C4-2B (cell line): ENCODE results near the gene NMRAL1.

Source experiments
- ZFX ChIP-seq: fragments of 450-650 bp; IDR thresholded peaks from 2 replicates; pipeline ENCODE4 v1.6.1; 2017
- TF ChIP-seq, protein P1 (sequence below): fragments of 450-650 bp; conservative IDR thresholded peaks from 2 replicates; pipeline ENCODE4 v1.5.1; 2017; ENCODE audit warnings: mild to moderate bottlenecking

DNA sequence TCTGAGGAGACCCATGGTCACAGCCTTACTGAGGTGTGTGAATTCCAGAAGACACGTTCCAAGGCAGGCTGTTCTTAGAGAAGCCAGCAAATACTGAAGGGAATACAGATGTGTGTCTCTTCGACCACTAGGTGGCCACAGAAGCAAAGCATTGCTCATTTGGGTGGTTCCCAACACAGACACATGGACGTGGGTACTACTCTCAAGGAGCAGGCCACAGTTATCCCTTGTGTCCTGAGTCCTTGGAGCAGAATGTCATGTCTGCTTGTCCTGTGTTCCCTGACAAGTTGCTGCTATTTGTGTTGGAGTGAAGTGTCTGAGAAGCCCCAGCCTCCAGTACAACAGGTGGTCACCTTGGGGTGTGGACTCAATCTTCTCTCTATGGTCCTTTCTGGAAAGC is 32.0 kb upstream of the NMRAL1 start:
- TF ChIP-seq, protein P1, sequence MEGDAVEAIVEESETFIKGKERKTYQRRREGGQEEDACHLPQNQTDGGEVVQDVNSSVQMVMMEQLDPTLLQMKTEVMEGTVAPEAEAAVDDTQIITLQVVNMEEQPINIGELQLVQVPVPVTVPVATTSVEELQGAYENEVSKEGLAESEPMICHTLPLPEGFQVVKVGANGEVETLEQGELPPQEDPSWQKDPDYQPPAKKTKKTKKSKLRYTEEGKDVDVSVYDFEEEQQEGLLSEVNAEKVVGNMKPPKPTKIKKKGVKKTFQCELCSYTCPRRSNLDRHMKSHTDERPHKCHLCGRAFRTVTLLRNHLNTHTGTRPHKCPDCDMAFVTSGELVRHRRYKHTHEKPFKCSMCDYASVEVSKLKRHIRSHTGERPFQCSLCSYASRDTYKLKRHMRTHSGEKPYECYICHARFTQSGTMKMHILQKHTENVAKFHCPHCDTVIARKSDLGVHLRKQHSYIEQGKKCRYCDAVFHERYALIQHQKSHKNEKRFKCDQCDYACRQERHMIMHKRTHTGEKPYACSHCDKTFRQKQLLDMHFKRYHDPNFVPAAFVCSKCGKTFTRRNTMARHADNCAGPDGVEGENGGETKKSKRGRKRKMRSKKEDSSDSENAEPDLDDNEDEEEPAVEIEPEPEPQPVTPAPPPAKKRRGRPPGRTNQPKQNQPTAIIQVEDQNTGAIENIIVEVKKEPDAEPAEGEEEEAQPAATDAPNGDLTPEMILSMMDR: peak; percentile 90
- no peak for TF ChIP-seq ZFX
